HG03432 (cell line): ENCODE results near the gene MVB12A.

Experiments used
- ATAC-seq: cut with Tn5 transposase; IDR thresholded peaks from one replicate; pipeline ENCODE4 v1.9.1; 2021; ENCODE audit warnings: mild to moderate bottlenecking, moderate library complexity; ENCODE audit not compliant: unreplicated experiment

Gene MVB12A

GRCh38 chr19:17441241-17442021, 21.6 kb downstream of the MVB12A start:
- no peak for ATAC-seq

GRCh38 chr19:17445526-17446165, 25.8 kb downstream of the MVB12A start:
- no peak for ATAC-seq

- ATAC-seq: no peak
Observed at GRCh38 chr19:17447704-17448130, 27.9 kb downstream of the MVB12A start.

GRCh38 chr19:17448131-17448967, 28.5 kb downstream of the MVB12A start, which contains the start of gene TMEM221:
TSS of gene TMEM221 (minus strand) at chr19:17448668. CDS start at chr19:17448462, 206 bp downstream.
- ATAC-seq: no peak

- no peak for ATAC-seq
Observed at GRCh38 chr19:17450264-17451075, 30.6 kb downstream of the MVB12A start.

GRCh38 chr19:17451820-17452219, 32.0 kb downstream of the MVB12A start:
- ATAC-seq: no peak

- ATAC-seq: no peak
Observed at GRCh38 chr19:17454576-17455071, 34.8 kb downstream of the MVB12A start.

GRCh38 chr19:17455308-17456123, 35.7 kb downstream of the MVB12A start:
- ATAC-seq: no peak

- no peak for ATAC-seq
Observed at GRCh38 chr19:17456127-17456526, 36.3 kb downstream of the MVB12A start.

GRCh38 chr19:17457616-17458015, 37.8 kb downstream of the MVB12A start:
- ATAC-seq: no peak

GRCh38 chr19:17458970-17459369, 39.1 kb downstream of the MVB12A start:
- no peak for ATAC-seq

GRCh38 chr19:17460372-17461230, 40.8 kb downstream of the MVB12A start, which contains the start of gene NXNL1:
TSS of gene NXNL1 (minus strand) at chr19:17460926. CDS start at chr19:17460869, 57 bp downstream.
- no peak for ATAC-seq

- ATAC-seq: no peak
Observed at GRCh38 chr19:17466487-17466850, 46.6 kb downstream of the MVB12A start.

GRCh38 chr19:17467471-17468301, 47.8 kb downstream of the MVB12A start:
- no peak for ATAC-seq

GRCh38 chr19:17468302-17469091, 48.6 kb downstream of the MVB12A start:
- no peak for ATAC-seq

- ATAC-seq: no peak
Observed at GRCh38 chr19:17469092-17469480, 49.2 kb downstream of the MVB12A start.
